ENCODE measurements around the gene ZFR2. TPM values are rescaled to one million over a fixed set of nuclear protein-coding genes. Genes with fewer than 3 reads are reported as not detected.

Gene ZFR2
- total RNA-seq, 2 experiments from 2014 or later = 0.23 TPM; not detected in 1

GRCh38 chr19:3907626-3908265 lies 38.9 kb upstream of the ZFR2 start:
- POLR2A ChIA-PET = no interaction called here
- no peak for TF ChIP-seq CTCF (IDR thresholded peaks at IDR 0.05)
- DNase-seq (no peak), ATAC-seq (no peak)
- CTCF ChIA-PET = no interaction called here
- intact Hi-C loops (cut with micrococcal nuclease) = no loop called here
- Mint-ChIP-seq H3K4me3 (no peak overlapping the region), H3K4me1 (ENCODE audit: low read depth) (no peaks in the 10 kb centered on the region), H3K9me3 (peaks cover 10% of the 10 kb centered on the region), H3K27me3 (no peaks in the 10 kb centered on the region), H3K36me3 (ENCODE audit: low read depth) (no peaks in the 10 kb centered on the region), H3K27ac (no peak overlapping the region)

- intact Hi-C loops (cut with micrococcal nuclease) = no loop called here
- Mint-ChIP-seq H3K9me3 (peaks cover 2% of the 10 kb centered on the region), H3K4me1 (ENCODE audit: low read depth) (no peaks in the 10 kb centered on the region), H3K4me3 (no peak overlapping the region), H3K27me3 (no peaks in the 10 kb centered on the region), H3K36me3 (ENCODE audit: low read depth) (no peaks in the 10 kb centered on the region), H3K27ac (no peak overlapping the region)
- no peak for TF ChIP-seq CTCF (IDR thresholded peaks at IDR 0.05)
- no peak for DNase-seq
- ChIA-PET CTCF (interaction anchor here (1.3 kb wide), 1 partner anchor 55 kb away, joined by 3 read pairs; no protein-coding TSS in a partner anchor), POLR2A (no interaction called here)
- ATAC-seq = no peak
Observed at GRCh38 chr19:3904233-3904632, 35.4 kb upstream of the ZFR2 start.

GRCh38 chr19:3902317-3902973 lies 33.6 kb upstream of the ZFR2 start:
- no peaks in the 10 kb centered on the region for H3K36me3 Mint-ChIP-seq (ENCODE audit: low read depth)
- H3K4me3 Mint-ChIP-seq = no peak overlapping the region
- H3K27me3 Mint-ChIP-seq = no peaks in the 10 kb centered on the region
- DNase-seq = no peak
- intact Hi-C loops (cut with micrococcal nuclease) = no loop called here
- no peak for ATAC-seq
- CTCF ChIA-PET = no interaction called here
- H3K27ac Mint-ChIP-seq = no peak overlapping the region
- no peak for TF ChIP-seq CTCF (IDR thresholded peaks at IDR 0.05)
- H3K9me3 Mint-ChIP-seq = peaks cover 1% of the 10 kb centered on the region
- POLR2A ChIA-PET = no interaction called here
- H3K4me1 Mint-ChIP-seq (ENCODE audit: low read depth) = peaks cover 4% of the 10 kb centered on the region

GRCh38 chr19:3899531-3900294 lies 30.9 kb upstream of the ZFR2 start:
- H3K27ac Mint-ChIP-seq = no peak overlapping the region
- peaks cover 1% of the 10 kb centered on the region for H3K9me3 Mint-ChIP-seq
- no peak for ATAC-seq

More at GRCh38 chr19:3899531-3900294, 30.9 kb upstream of the ZFR2 start:
- ChIA-PET CTCF (no interaction called here), POLR2A (no interaction called here)
- intact Hi-C loops (cut with micrococcal nuclease) = no loop called here
- no peak overlapping the region for H3K4me3 Mint-ChIP-seq
- DNase-seq = no peak
- no peaks in the 10 kb centered on the region for H3K27me3 Mint-ChIP-seq
- peaks cover 4% of the 10 kb centered on the region for H3K4me1 Mint-ChIP-seq (ENCODE audit: low read depth)
- no peak for TF ChIP-seq CTCF (IDR thresholded peaks at IDR 0.05)
- H3K36me3 Mint-ChIP-seq (ENCODE audit: low read depth) = no peaks in the 10 kb centered on the region
